ENCODE results near the gene PKHD1.

- TF ChIP-seq EP300 (IDR thresholded peaks at IDR 0.05; ENCODE audit: low read depth), result no peak
- TF ChIP-seq CTCF (IDR thresholded peaks at IDR 0.05), result no peak
Measured at GRCh38 chr6:52116605-52116948, 29.2 kb upstream of the PKHD1 start.
